Smooth muscle cell of the coronary artery (primary cell): ENCODE data around the gene AP4B1. TPM values are rescaled to one million over a fixed set of nuclear protein-coding genes. Genes with fewer than 3 reads are reported as not detected.

ENCODE experiments used
- total RNA-seq: library from RNA; depleted of rRNA; stranded (reverse); fragments of >200 nt; gene quantifications from 2 replicates; pipeline ENCODE4 v1.2.3, GENCODE V29; 2014; ENCODE audit warnings: low replicate concordance

Gene AP4B1
- 12.9 and 22.3 TPM in 2 replicates for total RNA-seq

GRCh38 chr1:113904674-113905434, at the start of gene AP4B1, which contains the start of gene DCLRE1B:
Gene AP4B1 (minus strand): TSS chr1:113904799. CDS start chr1:113904717, 82 bp downstream.
Gene DCLRE1B (plus strand): TSS chr1:113905326. CDS start chr1:113905587, 261 bp downstream.

GRCh38 chr1:113928941-113929749, 24.5 kb upstream of the AP4B1 start, which contains the start of gene HIPK1:
Gene HIPK1 (plus strand): TSS chr1:113929324.

GRCh38 chr1:113887402-113888175, 17.0 kb downstream of the AP4B1 start, which contains the start of gene BCL2L15:
Gene BCL2L15 (minus strand): TSS chr1:113887581. CDS start chr1:113887375, 206 bp downstream.

GRCh38 chr1:113871597-113872113, 32.9 kb downstream of the AP4B1 start, which contains the start of gene PTPN22:
Gene PTPN22 (minus strand): TSS chr1:113871712.

Other genes with a start within 250 kb of the AP4B1 start
- gene PHTF1, start 145.3 kb downstream of the AP4B1 start, total RNA-seq, result 16.4 and 26.1 TPM in 2 replicates
- 6.0 and 23.6 TPM in 2 replicates for gene RSBN1, start 92.3 kb downstream of the AP4B1 start, total RNA-seq
- gene PTPN22, start 33.1 kb downstream of the AP4B1 start, total RNA-seq, result 0.08 and 1.9 TPM in 2 replicates
- gene BCL2L15, start 17.2 kb downstream of the AP4B1 start, total RNA-seq, result 0.08 TPM in 1 of 2 replicates, not detected in the other
- 0.82 and 1.4 TPM in 2 replicates for gene DCLRE1B, start 527 bp upstream of the AP4B1 start, total RNA-seq
- gene HIPK1, start 24.5 kb upstream of the AP4B1 start, total RNA-seq, result 17.4 and 17.7 TPM in 2 replicates
- gene OLFML3, start 74.7 kb upstream of the AP4B1 start, total RNA-seq, result 22.5 and 80.3 TPM in 2 replicates
- gene SYT6, start 249.1 kb upstream of the AP4B1 start, total RNA-seq, result not detected in 2 replicates